Smooth muscle cell (in vitro differentiated cells): ENCODE results near the gene TST. TPM values are rescaled to one million over a fixed set of nuclear protein-coding genes. Genes with fewer than 3 reads are reported as not detected.

Source experiments
- DNase-seq: peaks from one replicate; lab custom pipeline; 2025; ENCODE audit not compliant: unreplicated experiment; lab: John Stamatoyannopoulos, UW
- H2AFZ ChIP-seq: fragments of 200-600 bp; sonication (generic); 2 replicates; pipeline ENCODE4 v1.6.0; 2016; ENCODE audit warnings: antibody characterized with exemption, low read depth, mild to moderate bottlenecking
- H3F3A ChIP-seq: fragments of 200-600 bp; sonication (generic); 2 replicates; pipeline ENCODE4 v1.6.0; 2017; ENCODE audit warnings: antibody characterized with exemption, low read depth
- H3K27ac ChIP-seq: fragments of 200-600 bp; sonication (generic); 2 replicates; pipeline ENCODE4 v1.5.1; 2016; ENCODE audit warnings: low read depth, mild to moderate bottlenecking
- H3K27me3 ChIP-seq: fragments of 200-600 bp; sonication (generic); 2 replicates; pipeline ENCODE4 v1.6.1; 2016; ENCODE audit warnings: low read depth, mild to moderate bottlenecking
- H3K36me3 ChIP-seq: fragments of 200-600 bp; sonication (generic); 2 replicates; pipeline ENCODE4 v1.5.1; 2016; ENCODE audit warnings: low read depth
- H3K4me1 ChIP-seq: fragments of 200-600 bp; sonication (generic); 2 replicates; pipeline ENCODE4 v1.5.1; 2016; ENCODE audit warnings: low read depth
- H3K4me2 ChIP-seq: fragments of 200-600 bp; sonication (generic); 2 replicates; pipeline ENCODE4 v1.6.0; 2016; ENCODE audit warnings: mild to moderate bottlenecking
- H3K4me3 ChIP-seq: fragments of 200-600 bp; sonication (generic); 2 replicates; pipeline ENCODE4 v1.5.1; 2016; ENCODE audit warnings: mild to moderate bottlenecking
- H3K79me2 ChIP-seq: fragments of 200-600 bp; sonication (generic); 2 replicates; pipeline ENCODE4 v1.6.0; 2016; ENCODE audit warnings: low read depth, mild to moderate bottlenecking
- H3K9ac ChIP-seq: fragments of 200-600 bp; sonication (generic); 2 replicates; pipeline ENCODE4 v1.6.0; 2016; ENCODE audit warnings: low read depth
- H3K9me3 ChIP-seq: fragments of 200-600 bp; sonication (generic); replicated peaks from 2 replicates; pipeline ENCODE4 v1.5.1; 2016; ENCODE audit warnings: low read depth
- H4K20me1 ChIP-seq: fragments of 200-600 bp; sonication (generic); 2 replicates; pipeline ENCODE4 v1.6.0; 2016; ENCODE audit warnings: low read depth
- CTCF ChIP-seq: fragments of 200-600 bp; sonication (generic); IDR thresholded peaks from 2 replicates; pipeline ENCODE4 v1.5.1; 2017; ENCODE audit warnings: borderline replicate concordance, mild to moderate bottlenecking, antibody characterized with exemption; ENCODE audit not compliant: insufficient read depth, poor library complexity, severe bottlenecking
- WGBS: methylation state at CpG from one replicate; pipeline ENCODE4 v1.1.7; 2016; ENCODE audit warnings: low lambda C conversion rate; 5-methylcytosine and 5-hydroxymethylcytosine counted together
- polyA plus RNA-seq: library from polyadenylated mRNA; unstranded; fragments of >200 nt; fragmentation: Nextera tagmentation; extraction: Ambion mirVana; gene quantifications from 2 replicates; pipeline ENCODE4 v1.2.1, GENCODE V29; 2016
- total RNA-seq: library from RNA; depleted of rRNA; stranded (reverse); fragments of >200 nt; gene quantifications from 2 replicates; pipeline ENCODE4 v1.2.3, GENCODE V29; 2014

TST gene
- total and polyA plus RNA-seq, 2 experiments from 2014 or later = 10.4 to 15.0 TPM

GRCh38 chr22:37046589-37046988 is 27.3 kb upstream of the TST start:
- no peaks in the 10 kb centered on the region for H4K20me1 ChIP-seq
- no peaks in the 10 kb centered on the region for H3K79me2 ChIP-seq
- TF ChIP-seq CTCF = no peak
- no peak overlapping the region for H3K4me3 ChIP-seq
- no peaks in the 10 kb centered on the region for H3K9me3 ChIP-seq
- H3K27ac ChIP-seq = no peak overlapping the region
- H3F3A ChIP-seq = no peaks in the 10 kb centered on the region
- H3K27me3 ChIP-seq = no peaks in the 10 kb centered on the region
- H3K4me2 ChIP-seq = no peak overlapping the region
- no peak for DNase-seq
- WGBS = 95% methylated on average over 6 of the region's 6 CpGs
- H3K4me1 ChIP-seq = no peaks in the 10 kb centered on the region
- H2AFZ ChIP-seq = no peak overlapping the region
- no peaks in the 10 kb centered on the region for H3K36me3 ChIP-seq
- H3K9ac ChIP-seq = no peak overlapping the region

GRCh38 chr22:37045958-37046357 is 26.7 kb upstream of the TST start:
- H3K27ac ChIP-seq = no peak overlapping the region
- H2AFZ ChIP-seq = no peak overlapping the region
- no peaks in the 10 kb centered on the region for H3K27me3 ChIP-seq
- no peaks in the 10 kb centered on the region for H3K4me1 ChIP-seq
- no peaks in the 10 kb centered on the region for H4K20me1 ChIP-seq
- peak; percentile 49 for TF ChIP-seq CTCF
- WGBS = 31% methylated on average over 4 of the region's 4 CpGs
- no peaks in the 10 kb centered on the region for H3K79me2 ChIP-seq
- no peaks in the 10 kb centered on the region for H3K36me3 ChIP-seq
- no peaks in the 10 kb centered on the region for H3K9me3 ChIP-seq
- no peak for DNase-seq
- H3K4me2 ChIP-seq = no peak overlapping the region
- H3K4me3 ChIP-seq = no peak overlapping the region
- no peaks in the 10 kb centered on the region for H3F3A ChIP-seq
- H3K9ac ChIP-seq = no peak overlapping the region

- H3K4me1 ChIP-seq = no peaks in the 10 kb centered on the region
- H3K27ac ChIP-seq = no peak overlapping the region
- no peaks in the 10 kb centered on the region for H3K79me2 ChIP-seq
- H3K27me3 ChIP-seq = no peaks in the 10 kb centered on the region
- no peaks in the 10 kb centered on the region for H3K9me3 ChIP-seq
- H3K36me3 ChIP-seq = no peaks in the 10 kb centered on the region
- TF ChIP-seq CTCF = no peak
- H2AFZ ChIP-seq = no peak overlapping the region
- DNase-seq = no peak
- no peak overlapping the region for H3K9ac ChIP-seq
- no peaks in the 10 kb centered on the region for H3F3A ChIP-seq
- H4K20me1 ChIP-seq = no peaks in the 10 kb centered on the region
- 85% methylated on average over 9 of the region's 9 CpGs for WGBS
- H3K4me3 ChIP-seq = no peak overlapping the region
- H3K4me2 ChIP-seq = no peak overlapping the region
Observed at GRCh38 chr22:37044634-37045625, 25.7 kb upstream of the TST start.
